A673 (cell line): ENCODE data around the gene OR4D9. TPM values are rescaled to one million over a fixed set of nuclear protein-coding genes. Genes with fewer than 3 reads are reported as not detected.

Experiments used
- BruUV-seq: library from RNA; stranded (reverse); fragments of 400-500 nt; replicated peaks from 2 replicates; lab custom pipeline; 2021; lab: Mats Ljungman, UMichigan
- CTCF ChIA-PET: fragments of 300-600 bp; sonication (Branson Sonifier 250); formaldehyde crosslinking; loops from one replicate; lab custom pipeline; 2022; ENCODE audit warnings: antibody characterized with exemption; lab: Charles Lee
- POLR2A ChIA-PET: fragments of 300-600 bp; sonication (Branson Sonifier 250); formaldehyde crosslinking; loops from one replicate; lab custom pipeline; 2022; ENCODE audit warnings: antibody characterized with exemption; ENCODE audit not compliant: low non-redundant PET; lab: Charles Lee
- DNase-seq: peaks from one replicate; pipeline ENCODE4 v3.0.0-alpha.2; 2015; ENCODE audit warnings: low spot score
- H3K27ac ChIP-seq: fragments of 200-600 bp; sonication (generic); 2 replicates; pipeline ENCODE4 v1.5.1; 2016; ENCODE audit warnings: mixed run types, low read depth, mild to moderate bottlenecking, mixed read lengths, antibody characterized with exemption, low read length; ENCODE audit not compliant: poor library complexity, severe bottlenecking
- H3K27me3 ChIP-seq: fragments of 200-600 bp; sonication (generic); replicated peaks from 2 replicates; pipeline ENCODE4 v1.6.1; 2017; ENCODE audit warnings: mixed run types, low read depth, mild to moderate bottlenecking, mixed read lengths, antibody characterized with exemption, low read length; ENCODE audit not compliant: insufficient read depth, poor library complexity
- H3K36me3 ChIP-seq: fragments of 200-600 bp; sonication (generic); 2 replicates; pipeline ENCODE4 v1.6.1; 2016; ENCODE audit warnings: mixed run types, mild to moderate bottlenecking, mixed read lengths, antibody characterized with exemption, low read length; ENCODE audit not compliant: insufficient read depth, poor library complexity, severe bottlenecking
- H3K4me1 ChIP-seq: fragments of 200-600 bp; sonication (generic); 2 replicates; pipeline ENCODE4 v1.6.1; 2017; ENCODE audit warnings: mixed run types, mild to moderate bottlenecking, mixed read lengths, antibody characterized with exemption, low read length; ENCODE audit not compliant: insufficient read depth, poor library complexity, severe bottlenecking
- H3K4me3 ChIP-seq: fragments of 200-600 bp; sonication (generic); 2 replicates; pipeline ENCODE4 v1.5.1; 2016; ENCODE audit warnings: low read depth, mixed run types, mild to moderate bottlenecking, mixed read lengths, low read length; ENCODE audit not compliant: poor library complexity, severe bottlenecking
- H3K9me3 ChIP-seq: fragments of 200-600 bp; sonication (generic); 2 replicates; pipeline ENCODE4 v1.6.1; 2016; ENCODE audit warnings: mixed run types, low read depth, mild to moderate bottlenecking, mixed read lengths, antibody characterized with exemption, low read length; ENCODE audit not compliant: poor library complexity, severe bottlenecking
- EZH2 ChIP-seq: fragments of 200-600 bp; sonication (generic); IDR thresholded peaks from 2 replicates; pipeline ENCODE4 v1.6.1; 2017; ENCODE audit warnings: borderline replicate concordance, low read depth, mild to moderate bottlenecking, mixed read lengths, antibody characterized with exemption, low read length; ENCODE audit not compliant: poor library complexity, severe bottlenecking
- intact Hi-C: fragments of 100-400 bp; cut with micrococcal nuclease; formaldehyde crosslinking; loops from one replicate; pipeline ENCODE4 v1.10.0; 2022; ENCODE audit not compliant: unreplicated experiment
- total RNA-seq: library from RNA; stranded (reverse); gene quantifications from 2 replicates; pipeline ENCODE4 v1.2.3, GENCODE V29; 2021
- TF ChIP-seq, protein P1 (sequence below): fragments of 300-800, 200-600 bp; sonication (generic); conservative IDR thresholded peaks from 2 replicates; pipeline ENCODE4 v1.5.1; 2017; ENCODE audit warnings: low read depth, mild to moderate bottlenecking, antibody characterized with exemption, low read length, moderate library complexity, mixed read lengths

OR4D9 gene
- total RNA-seq, 1 experiment from 2014 or later, result not detected

DNA sequence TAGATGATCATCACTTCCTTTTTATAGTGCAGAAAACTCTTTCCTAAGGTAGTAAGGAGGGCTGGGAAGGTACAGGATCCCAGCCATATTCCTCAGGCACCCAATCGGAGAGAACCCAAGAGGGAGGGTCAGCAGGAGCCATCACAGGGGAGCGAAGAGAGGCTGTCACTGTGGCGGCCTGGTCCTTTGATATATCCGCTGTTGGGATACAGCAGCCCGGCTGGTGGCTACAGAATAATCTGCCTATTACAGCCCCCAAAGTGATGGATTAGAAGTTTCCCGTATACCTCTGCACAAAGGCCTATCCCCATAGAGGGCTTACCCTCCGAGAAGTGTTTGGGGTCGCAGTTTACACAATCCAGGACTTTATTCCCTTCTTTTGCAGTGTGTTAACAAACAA lies 48.5 kb downstream of the OR4D9 start:
- no peak for TF ChIP-seq EZH2
- TF ChIP-seq, protein P1, sequence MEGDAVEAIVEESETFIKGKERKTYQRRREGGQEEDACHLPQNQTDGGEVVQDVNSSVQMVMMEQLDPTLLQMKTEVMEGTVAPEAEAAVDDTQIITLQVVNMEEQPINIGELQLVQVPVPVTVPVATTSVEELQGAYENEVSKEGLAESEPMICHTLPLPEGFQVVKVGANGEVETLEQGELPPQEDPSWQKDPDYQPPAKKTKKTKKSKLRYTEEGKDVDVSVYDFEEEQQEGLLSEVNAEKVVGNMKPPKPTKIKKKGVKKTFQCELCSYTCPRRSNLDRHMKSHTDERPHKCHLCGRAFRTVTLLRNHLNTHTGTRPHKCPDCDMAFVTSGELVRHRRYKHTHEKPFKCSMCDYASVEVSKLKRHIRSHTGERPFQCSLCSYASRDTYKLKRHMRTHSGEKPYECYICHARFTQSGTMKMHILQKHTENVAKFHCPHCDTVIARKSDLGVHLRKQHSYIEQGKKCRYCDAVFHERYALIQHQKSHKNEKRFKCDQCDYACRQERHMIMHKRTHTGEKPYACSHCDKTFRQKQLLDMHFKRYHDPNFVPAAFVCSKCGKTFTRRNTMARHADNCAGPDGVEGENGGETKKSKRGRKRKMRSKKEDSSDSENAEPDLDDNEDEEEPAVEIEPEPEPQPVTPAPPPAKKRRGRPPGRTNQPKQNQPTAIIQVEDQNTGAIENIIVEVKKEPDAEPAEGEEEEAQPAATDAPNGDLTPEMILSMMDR, result no peak
- POLR2A ChIA-PET, result no interaction called here
- H3K9me3 ChIP-seq, result no peaks in the 10 kb centered on the region
- no peaks in the 10 kb centered on the region for H3K36me3 ChIP-seq
- H3K27me3 ChIP-seq, result no peaks in the 10 kb centered on the region
- no TSS peak for BruUV-seq
- H3K4me1 ChIP-seq, result peaks cover 9% of the 10 kb centered on the region
- intact Hi-C loops, result loop anchor here (1.0 to 10.0 kb wide), 3 partner anchors 10 to 1355 kb away; partner anchors contain the start of gene TMEM109
- H3K27ac ChIP-seq, result no peak overlapping the region
- CTCF ChIA-PET, result no interaction called here
- DNase-seq, result no peak
- H3K4me3 ChIP-seq, result peak overlapping the region; percentile 90

DNA sequence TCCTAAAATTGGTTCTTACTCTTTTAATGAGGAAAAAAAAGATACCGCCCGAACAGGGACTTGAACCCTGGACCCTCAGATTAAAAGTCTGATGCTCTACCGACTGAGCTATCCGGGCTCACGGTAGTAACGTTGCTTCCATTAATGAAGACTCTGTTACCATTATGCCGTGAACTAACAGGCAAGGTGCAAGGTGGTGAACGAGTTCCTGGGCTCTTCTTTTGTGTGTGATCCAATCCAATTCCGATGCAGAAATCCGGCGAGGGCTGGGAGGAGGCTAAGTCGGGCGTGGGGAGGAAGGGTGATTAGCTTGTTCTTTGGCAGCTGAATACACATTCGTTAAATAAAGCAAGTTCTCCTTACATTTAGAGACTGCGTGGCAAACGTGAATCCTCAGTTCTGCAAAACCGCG lies 49.0 kb downstream of the OR4D9 start:
- Histone ChIP-seq H3K27me3 (no peaks in the 10 kb centered on the region), H3K4me1 (peaks cover 9% of the 10 kb centered on the region), H3K36me3 (no peaks in the 10 kb centered on the region), H3K9me3 (no peaks in the 10 kb centered on the region), H3K4me3 (peak overlapping the region; percentile 90), H3K27ac (peak overlapping the region; percentile 80)
- intact Hi-C loops, result loop anchor here (1.0 to 10.0 kb wide), 2 partner anchors 10 to 1355 kb away; partner anchors contain the start of gene TMEM109
- peak; percentile 93 for DNase-seq
- CTCF ChIA-PET, result no interaction called here
- no TSS peak for BruUV-seq
- POLR2A ChIA-PET, result no interaction called here
- TF ChIP-seq, protein P1, result no peak

DNA sequence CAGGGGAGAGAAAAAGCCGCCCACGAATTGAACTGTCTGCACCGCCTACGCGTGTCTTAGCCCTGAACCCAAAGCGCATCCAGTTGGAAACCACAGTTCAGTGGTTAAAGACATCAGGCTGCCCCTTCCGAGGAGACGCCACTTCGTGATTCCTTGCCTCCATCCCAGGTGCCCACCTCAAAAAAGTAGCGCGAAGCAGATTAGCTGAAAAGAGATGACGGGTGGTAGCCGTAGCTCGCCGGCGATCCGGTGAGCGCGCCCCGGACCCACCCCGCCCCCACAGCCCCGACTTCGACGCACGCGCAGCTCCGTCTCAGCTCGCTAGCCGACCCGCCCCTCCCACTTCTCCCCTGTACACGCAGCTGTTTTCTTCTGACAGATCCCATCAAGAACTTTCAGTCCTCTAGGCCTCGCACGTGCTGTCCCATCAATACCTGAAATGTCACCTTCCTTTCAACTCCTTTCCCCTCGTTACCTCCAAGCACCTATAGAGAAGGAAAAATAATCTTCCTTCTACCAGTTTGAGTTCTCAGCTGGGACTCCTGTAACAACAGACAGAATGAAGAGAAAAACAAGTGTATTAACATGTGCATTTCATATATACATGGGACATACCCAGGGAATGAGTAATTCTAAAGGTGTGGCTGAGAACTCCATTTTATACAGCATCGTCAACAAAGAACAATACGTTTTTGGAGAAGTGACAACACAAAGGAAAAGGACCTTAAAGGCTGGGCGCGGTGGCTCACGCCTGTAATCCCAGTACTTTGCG lies 49.5 kb downstream of the OR4D9 start:
- Histone ChIP-seq H3K9me3 (no peaks in the 10 kb centered on the region), H3K4me3 (peak overlapping the region; percentile 90), H3K27me3 (no peaks in the 10 kb centered on the region), H3K4me1 (peaks cover 6% of the 10 kb centered on the region), H3K27ac (peak overlapping the region; percentile 80), H3K36me3 (no peaks in the 10 kb centered on the region)
- BruUV-seq, result no TSS peak
- POLR2A ChIA-PET, result no interaction called here
- no peak for TF ChIP-seq EZH2
- TF ChIP-seq, protein P1, result no peak
- peak; percentile 93 for DNase-seq
- CTCF ChIA-PET, result no interaction called here
- intact Hi-C loops, result loop anchor here (1.0 to 10.0 kb wide), 2 partner anchors 11 to 1354 kb away; partner anchors contain the start of gene TMEM109
